Measurements from ENCODE around the gene ENDOV. TPM values are rescaled to one million over a fixed set of nuclear protein-coding genes. Genes with fewer than 3 reads are reported as not detected.

Gene ENDOV
- total and polyA plus RNA-seq, 2 donors from 2014 or later, result 20.3 to 28.0 TPM

DNA sequence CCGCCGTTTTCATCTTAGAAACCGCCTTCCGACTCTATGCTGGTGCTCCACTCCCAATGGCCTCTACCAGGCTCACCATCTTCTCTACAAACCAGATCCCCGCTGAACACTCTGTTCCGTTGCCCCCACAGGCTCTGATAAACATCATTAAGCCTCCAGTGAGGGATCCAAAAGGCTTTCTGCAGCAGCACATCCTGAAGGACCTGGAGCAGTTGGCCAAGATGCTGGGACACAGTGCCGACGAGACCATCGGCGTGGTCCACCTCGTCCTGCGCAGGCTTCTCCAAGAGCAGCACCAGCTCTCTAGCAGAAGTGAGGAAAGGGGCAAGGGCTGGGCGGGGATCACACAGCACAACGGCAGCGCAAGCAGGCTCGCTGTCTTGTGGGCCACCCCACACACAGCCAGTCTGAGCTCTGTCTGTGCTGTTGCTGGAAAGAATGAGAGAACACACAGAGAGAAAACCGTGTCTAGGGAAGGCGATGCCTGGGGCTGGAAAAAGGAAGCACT lies 33.5 kb upstream of the ENDOV start:
- Histone ChIP-seq H3K27ac (ENCODE audit: low read depth in 2 of 2, low read length in 2 of 2) (no peak overlapping the region), H3K27me3 (ENCODE audit: control insufficient read depth, insufficient read depth, low read length) (no peaks in the 10 kb centered on the region), H3K9me3 (ENCODE audit: control insufficient read depth in 2 of 3, insufficient read depth in 1 of 3, low read length in 3 of 3) (no peaks in the 10 kb centered on the region), H3K36me3 (ENCODE audit: control insufficient read depth in 2 of 3, insufficient read depth in 3 of 3, low read length in 3 of 3) (peaks cover 4 to 90% (median 75%) of the 10 kb centered on the region in 3 donors), H3K9ac (ENCODE audit: low read length in 3 of 3) (no peak overlapping the region), H3K4me3 (ENCODE audit: low read length in 3 of 3) (no peak overlapping the region), H3K4me1 (ENCODE audit: control insufficient read depth in 2 of 3, insufficient read depth in 2 of 3, low read depth in 1 of 3, low read length in 3 of 3) (no peaks in the 10 kb centered on the region)
- intact Hi-C loops (cut with DNase I), result no loop called here
- FAIRE-seq (no peak), DNase-seq (no peak)
- TF ChIP-seq, protein P1, sequence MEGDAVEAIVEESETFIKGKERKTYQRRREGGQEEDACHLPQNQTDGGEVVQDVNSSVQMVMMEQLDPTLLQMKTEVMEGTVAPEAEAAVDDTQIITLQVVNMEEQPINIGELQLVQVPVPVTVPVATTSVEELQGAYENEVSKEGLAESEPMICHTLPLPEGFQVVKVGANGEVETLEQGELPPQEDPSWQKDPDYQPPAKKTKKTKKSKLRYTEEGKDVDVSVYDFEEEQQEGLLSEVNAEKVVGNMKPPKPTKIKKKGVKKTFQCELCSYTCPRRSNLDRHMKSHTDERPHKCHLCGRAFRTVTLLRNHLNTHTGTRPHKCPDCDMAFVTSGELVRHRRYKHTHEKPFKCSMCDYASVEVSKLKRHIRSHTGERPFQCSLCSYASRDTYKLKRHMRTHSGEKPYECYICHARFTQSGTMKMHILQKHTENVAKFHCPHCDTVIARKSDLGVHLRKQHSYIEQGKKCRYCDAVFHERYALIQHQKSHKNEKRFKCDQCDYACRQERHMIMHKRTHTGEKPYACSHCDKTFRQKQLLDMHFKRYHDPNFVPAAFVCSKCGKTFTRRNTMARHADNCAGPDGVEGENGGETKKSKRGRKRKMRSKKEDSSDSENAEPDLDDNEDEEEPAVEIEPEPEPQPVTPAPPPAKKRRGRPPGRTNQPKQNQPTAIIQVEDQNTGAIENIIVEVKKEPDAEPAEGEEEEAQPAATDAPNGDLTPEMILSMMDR (IDR thresholded peaks at IDR 0.05; ENCODE audit: borderline replicate concordance, extremely low read depth, insufficient read depth), result no peak

DNA sequence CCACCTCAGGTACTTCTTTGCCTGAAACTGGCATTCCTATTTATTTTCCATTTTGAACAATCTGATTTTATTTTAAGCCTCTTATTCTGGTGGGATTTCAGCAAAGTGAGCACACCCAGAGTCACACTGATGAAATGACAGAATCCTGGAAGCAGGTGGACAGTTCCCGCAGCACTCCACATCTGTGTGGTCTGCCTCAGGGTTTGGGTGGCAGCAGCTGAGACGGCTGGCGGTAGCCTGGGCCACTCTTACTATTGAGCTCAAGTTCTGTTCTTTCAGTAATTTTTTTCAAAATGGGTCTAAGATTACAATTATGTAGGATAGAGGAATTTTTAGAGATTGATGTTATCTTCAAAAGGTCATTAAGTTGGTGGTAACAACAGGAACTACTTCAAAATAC lies 32.5 kb upstream of the ENDOV start:
- no peak for DNase-seq
- intact Hi-C loops (cut with DNase I), result no loop called here

DNA sequence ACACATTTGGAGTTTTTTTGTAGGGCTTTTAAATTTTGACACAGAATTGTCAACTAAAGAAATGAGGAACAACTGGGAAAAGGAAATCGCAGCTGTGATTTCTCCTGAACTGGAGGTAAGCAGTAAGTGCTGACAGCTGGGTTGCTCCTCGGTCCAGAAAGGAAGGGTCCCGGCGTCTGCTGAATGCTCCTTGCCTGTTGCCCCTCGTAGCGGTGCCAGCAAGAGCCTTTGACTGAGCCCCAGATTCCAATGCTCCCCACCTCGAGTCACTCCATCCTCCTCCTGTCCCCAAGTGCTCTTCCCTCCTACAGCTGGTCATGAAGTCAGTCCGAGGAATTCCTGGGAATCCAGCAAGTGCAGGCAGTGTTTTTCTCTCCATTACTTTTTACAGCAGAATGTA lies 32.0 kb upstream of the ENDOV start:
- H3K9me3 ChIP-seq (ENCODE audit: control insufficient read depth in 2 of 3, insufficient read depth in 1 of 3, low read length in 3 of 3), result no peaks in the 10 kb centered on the region
- FAIRE-seq, result no peak
- H3K27me3 ChIP-seq (ENCODE audit: control insufficient read depth, insufficient read depth, low read length), result no peaks in the 10 kb centered on the region
- H3K9ac ChIP-seq (ENCODE audit: low read length in 3 of 3), result no peak overlapping the region
- no peaks in the 10 kb centered on the region for H3K4me1 ChIP-seq (ENCODE audit: control insufficient read depth in 2 of 3, insufficient read depth in 2 of 3, low read depth in 1 of 3, low read length in 3 of 3)
- no peak overlapping the region for H3K4me3 ChIP-seq (ENCODE audit: low read length in 3 of 3)
- TF ChIP-seq, protein P1 (IDR thresholded peaks at IDR 0.05; ENCODE audit: borderline replicate concordance, extremely low read depth, insufficient read depth), result no peak
- no peak for DNase-seq
- intact Hi-C loops (cut with DNase I), result no loop called here
- no peak overlapping the region for H3K27ac ChIP-seq (ENCODE audit: low read depth in 2 of 2, low read length in 2 of 2)
- H3K36me3 ChIP-seq (ENCODE audit: control insufficient read depth in 2 of 3, insufficient read depth in 3 of 3, low read length in 3 of 3), result peaks cover 0 to 90% (median 73%) of the 10 kb centered on the region in 3 donors

More for the DNA sequence above, 32.5 kb upstream of the ENDOV start:
- H3K9me3 ChIP-seq (ENCODE audit: control insufficient read depth in 2 of 3, insufficient read depth in 1 of 3, low read length in 3 of 3), result no peaks in the 10 kb centered on the region
- no peak overlapping the region for H3K4me3 ChIP-seq (ENCODE audit: low read length in 3 of 3)
- H3K27ac ChIP-seq (ENCODE audit: low read depth in 2 of 2, low read length in 2 of 2), result no peak overlapping the region
- no peak for FAIRE-seq
- H3K4me1 ChIP-seq (ENCODE audit: control insufficient read depth in 2 of 3, insufficient read depth in 2 of 3, low read depth in 1 of 3, low read length in 3 of 3), result no peaks in the 10 kb centered on the region
- H3K36me3 ChIP-seq (ENCODE audit: control insufficient read depth in 2 of 3, insufficient read depth in 3 of 3, low read length in 3 of 3), result peaks cover under 1 to 92% (median 78%) of the 10 kb centered on the region in 3 donors
- TF ChIP-seq, protein P1 (IDR thresholded peaks at IDR 0.05; ENCODE audit: borderline replicate concordance, extremely low read depth, insufficient read depth), result no peak
- no peak overlapping the region for H3K9ac ChIP-seq (ENCODE audit: low read length in 3 of 3)
- H3K27me3 ChIP-seq (ENCODE audit: control insufficient read depth, insufficient read depth, low read length), result no peaks in the 10 kb centered on the region

Data from kidney (tissue), 14 donors.